ENCODE results near the gene CABYR.

DNA sequence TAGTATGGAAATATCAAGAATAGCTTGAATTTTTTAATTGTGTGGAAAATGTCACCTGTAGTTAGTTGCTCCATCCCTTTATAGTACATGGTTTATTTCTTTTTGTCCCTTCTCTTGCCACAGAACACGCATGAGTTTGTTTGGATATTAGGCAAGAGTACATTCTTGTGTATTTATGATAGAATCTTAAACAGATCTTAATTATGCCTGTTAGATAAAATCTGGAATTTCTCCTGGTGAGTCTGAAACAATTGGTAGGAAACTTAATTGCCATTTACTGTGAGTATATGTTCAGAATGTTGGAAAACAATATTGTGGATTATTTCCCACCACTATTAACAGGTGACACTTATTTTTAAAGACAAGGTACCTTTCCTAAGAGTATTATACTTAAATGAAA lies 30.2 kb upstream of the CABYR start:
- TF ChIP-seq, protein P1, sequence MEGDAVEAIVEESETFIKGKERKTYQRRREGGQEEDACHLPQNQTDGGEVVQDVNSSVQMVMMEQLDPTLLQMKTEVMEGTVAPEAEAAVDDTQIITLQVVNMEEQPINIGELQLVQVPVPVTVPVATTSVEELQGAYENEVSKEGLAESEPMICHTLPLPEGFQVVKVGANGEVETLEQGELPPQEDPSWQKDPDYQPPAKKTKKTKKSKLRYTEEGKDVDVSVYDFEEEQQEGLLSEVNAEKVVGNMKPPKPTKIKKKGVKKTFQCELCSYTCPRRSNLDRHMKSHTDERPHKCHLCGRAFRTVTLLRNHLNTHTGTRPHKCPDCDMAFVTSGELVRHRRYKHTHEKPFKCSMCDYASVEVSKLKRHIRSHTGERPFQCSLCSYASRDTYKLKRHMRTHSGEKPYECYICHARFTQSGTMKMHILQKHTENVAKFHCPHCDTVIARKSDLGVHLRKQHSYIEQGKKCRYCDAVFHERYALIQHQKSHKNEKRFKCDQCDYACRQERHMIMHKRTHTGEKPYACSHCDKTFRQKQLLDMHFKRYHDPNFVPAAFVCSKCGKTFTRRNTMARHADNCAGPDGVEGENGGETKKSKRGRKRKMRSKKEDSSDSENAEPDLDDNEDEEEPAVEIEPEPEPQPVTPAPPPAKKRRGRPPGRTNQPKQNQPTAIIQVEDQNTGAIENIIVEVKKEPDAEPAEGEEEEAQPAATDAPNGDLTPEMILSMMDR (IDR thresholded peaks at IDR 0.05): no peak
- no peak for TF ChIP-seq EZH2 (IDR thresholded peaks at IDR 0.05; ENCODE audit: borderline replicate concordance, insufficient read depth, low read depth, low read length, poor library complexity, severe bottlenecking)
